Heart left ventricle (tissue), 16 donors: ENCODE data around the gene CDH23. TPM values are rescaled to one million over a fixed set of nuclear protein-coding genes. Genes with fewer than 3 reads are reported as not detected.

ENCODE experiments used
- ATAC-seq, 4 donors: fragments of 200-7000 bp; cut with Tn5 transposase; one replicate each; pipeline ENCODE4 v1.9.1; 2020 to 2022; ENCODE audit warnings: moderate library complexity in 4 of 4, mild to moderate bottlenecking in 3 of 4, moderate number of reproducible peaks in 1 of 4
- DNase-seq, 5 donors: peaks; one replicate each; pipeline ENCODE4 v3.0.0-alpha.2; 2020
- H3K27ac ChIP-seq, 12 donors: fragments of 200-600 bp; sonication (generic) in 4 of 12; one replicate each; pipeline versions ENCODE4 v1.5.0 to v1.8.0; 2016 to 2022; ENCODE audit warnings: mild to moderate bottlenecking in 2 of 12
- H3K27me3 ChIP-seq, 9 donors: fragments of 200-600 bp; sonication (generic) in 2 of 9; one replicate each; pipeline versions ENCODE4 v1.5.1 to v1.8.0; 2016 to 2022; ENCODE audit warnings: mild to moderate bottlenecking in 3 of 9
- H3K36me3 ChIP-seq, 9 donors: fragments of 200-600 bp; sonication (generic) in 2 of 9; one replicate each; pipeline versions ENCODE4 v1.5.0 to v1.8.0; 2018 to 2022; ENCODE audit warnings: mild to moderate bottlenecking in 2 of 9
- H3K4me1 ChIP-seq, 12 donors: fragments of 200-600 bp; sonication (generic) in 4 of 12; one replicate each; pipeline versions ENCODE4 v1.5.0 to v1.8.0; 2016 to 2022; ENCODE audit warnings: mild to moderate bottlenecking in 3 of 12
- H3K4me3 ChIP-seq, 12 donors: fragments of 200-600 bp; sonication (generic) in 4 of 12; one replicate each; pipeline versions ENCODE4 v1.5.0 to v1.8.0; 2017 to 2022; ENCODE audit warnings: mild to moderate bottlenecking in 9 of 12, moderate library complexity in 4 of 12
- H3K9me3 ChIP-seq, 12 donors: fragments of 200-600 bp; sonication (generic) in 4 of 12; one replicate each; pipeline versions ENCODE4 v1.5.0 to v1.8.0; 2016 to 2022; ENCODE audit warnings: mild to moderate bottlenecking in 1 of 12
- CTCF ChIP-seq, 12 donors: fragments of 200-600 bp; sonication (generic) in 4 of 12; IDR thresholded peaks; one replicate each; pipeline versions ENCODE4 v1.5.0 to v1.8.0; 2018 to 2022; ENCODE audit warnings: antibody characterized with exemption in 12 of 12, mild to moderate bottlenecking in 5 of 12
- POLR2A ChIP-seq, 2 donors: fragments of 450-650 bp; IDR thresholded peaks; one replicate each; pipeline ENCODE4 v1.6.1; 2017; ENCODE audit warnings: antibody characterized with exemption in 2 of 2, mild to moderate bottlenecking in 2 of 2, moderate library complexity in 2 of 2
- WGBS, 4 donors: extraction: QIAGEN DNeasy Blood & Tissue Kit in 2 of 4; methylation state at CpG; one replicate each; pipeline versions ENCODE4 v1.1.5 to v1.1.7; 2013 to 2018; 5-methylcytosine and 5-hydroxymethylcytosine counted together
- intact Hi-C, 10 donors: fragments of 100-400 bp; cut with DNase I; formaldehyde crosslinking; loops; one replicate each; pipeline versions ENCODE4 v1.11.1 to v1.14.2; 2022
- polyA plus RNA-seq, 2 donors: library from polyadenylated mRNA; stranded (reverse); fragments of 200-250 nt; gene quantifications; one replicate each; pipeline ENCODE4 v1.2.3, GENCODE V29; 2013
- total RNA-seq, 9 donors: library from RNA; depleted of rRNA in 2 of 9; stranded (reverse); fragments of >200 nt in 2 of 9; fragmentation: NEBNext Ultra II Directional in 3 of 9; extraction: Animal tissue kit (Norgen Biotek cat#: 25700) in 3 of 9; gene quantifications; one replicate each; pipeline versions ENCODE4 v1.1.0 to v1.2.4, GENCODE V29; 2016 to 2023
- donor health status: ischemic (EF 13 %, LVEDD 7.1; RV severe dilation, severe dysfunction).
- donor health status: healthy with polysubstance abuse.
- donor health status: DM: no; HTN: yes; CAD: no.
- donor health status: DM: no; HTN: no; CAD: no.
- donor health status: ischemic (EF 25% LVEDD 6.9; RV normal size, moderate dysfunction).
- donor health status: ischemic (EF 25% LVEDD 5.7; RV mildly dilated, moderate dysfunction).
- donor health status: healthy.
- donor health status: DM: yes; HTN: yes; CAD: no.
- donor health status: ischemic (EF 35%, LVEDD 5.7; RV mildly dilated, moderate dysfunction).
- donor health status: nonischemic (EF 11% LVEDD 7.7; RV severe dilation, severe dysfunction).
- donor health status: DM: yes; HTN: yes; CAD: no.
- donor health status: PGD.
- donor health status: ischemic (EF 29% LVEDD 5.4; RV normal size, mild dysfunction).
- donor health status: nonischemic (EF 23%, LVEDD 6.1; RV moderate dilation, normal function).

Gene CDH23
- total and polyA plus RNA-seq, 11 donors = 1.2 to 8.6 (median 3.9) TPM

DNA sequence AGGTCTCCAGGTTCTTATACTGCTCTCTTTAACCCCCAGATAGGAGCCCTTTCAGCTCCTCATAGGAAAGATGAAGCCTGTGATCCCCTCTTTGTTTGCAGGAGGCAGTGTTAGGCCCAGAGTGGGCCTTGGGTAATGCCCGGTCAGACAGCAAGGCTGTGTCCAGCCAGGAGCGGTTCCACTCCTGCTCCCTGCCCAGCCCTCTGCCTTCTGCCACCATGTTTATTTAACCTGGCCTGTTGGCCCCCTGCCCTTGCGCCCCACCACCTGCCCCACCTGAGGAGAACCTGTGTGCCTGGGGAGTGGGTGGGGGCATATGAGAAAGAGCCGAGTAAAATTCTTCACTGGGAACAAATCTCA is 24.3 kb downstream of the CDH23 start:
- Histone ChIP-seq H3K9me3 (peaks cover 0 to 5% (median 0%) of the 10 kb centered on the region in 12 donors), H3K4me3 (no peak overlapping the region), H3K36me3 (no peaks in the 10 kb centered on the region), H3K4me1 (peaks cover 0 to 6% (median 0%) of the 10 kb centered on the region in 12 donors), H3K27ac (no peak overlapping the region), H3K27me3 (no peaks in the 10 kb centered on the region)
- DNase-seq (peak in 1 of 5 donors; percentile 8), ATAC-seq (no peak)
- WGBS, 4 donors = 90 to 95% (median 93%) methylated on average over 4 of the region's 4 CpGs
- intact Hi-C loops = no loop called here
- TF ChIP-seq CTCF (IDR thresholded peaks at IDR 0.05) (no peak), POLR2A (IDR thresholded peaks at IDR 0.05) (no peak)

DNA sequence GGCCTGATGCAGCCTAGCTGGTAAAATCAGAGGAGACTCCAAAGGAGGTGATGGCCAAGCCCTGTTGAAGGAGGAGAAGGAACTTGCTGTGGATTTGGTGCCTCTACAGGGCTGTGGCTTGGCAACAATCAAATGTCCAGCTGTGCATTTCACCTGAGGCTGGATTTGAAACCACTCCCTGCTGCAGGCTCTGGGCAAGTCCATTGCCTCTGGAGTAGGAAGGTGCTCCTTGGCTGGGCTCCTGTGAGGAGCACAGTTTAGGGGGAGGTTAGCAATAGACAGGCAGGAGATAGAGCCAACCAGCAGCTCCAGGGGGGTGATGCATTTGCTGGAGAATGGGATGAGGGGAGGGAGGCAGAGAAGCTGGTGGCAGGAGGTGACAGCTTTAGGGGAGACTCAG is 26.5 kb downstream of the CDH23 start:
- no peaks in the 10 kb centered on the region for H3K9me3 ChIP-seq
- H3K4me3 ChIP-seq = no peak overlapping the region
- TF ChIP-seq POLR2A (IDR thresholded peaks at IDR 0.05) (no peak), CTCF (IDR thresholded peaks at IDR 0.05) (no peak)
- ATAC-seq (no peak), DNase-seq (peak in 1 of 5 donors; percentile 4)
- H3K36me3 ChIP-seq = no peaks in the 10 kb centered on the region
- intact Hi-C loops = no loop called here
- peaks cover 0 to 6% (median 0%) of the 10 kb centered on the region in 12 donors for H3K4me1 ChIP-seq
- no peaks in the 10 kb centered on the region for H3K27me3 ChIP-seq
- no peak overlapping the region for H3K27ac ChIP-seq

GRCh38 chr10:71423901-71424300 is 27.2 kb downstream of the CDH23 start:
- ATAC-seq = no peak
- DNase-seq = peak in 1 of 5 donors; percentile 1
- H3K9me3 ChIP-seq = no peaks in the 10 kb centered on the region
- H3K4me3 ChIP-seq = no peak overlapping the region
- H3K27me3 ChIP-seq = no peaks in the 10 kb centered on the region
- 90 to 95% (median 93%) methylated on average over 12 of the region's 12 CpGs for WGBS, 4 donors
- intact Hi-C loops = no loop called here
- H3K4me1 ChIP-seq = peaks cover 0 to 6% (median 0%) of the 10 kb centered on the region in 12 donors
- no peak for TF ChIP-seq CTCF (IDR thresholded peaks at IDR 0.05)
- TF ChIP-seq POLR2A (IDR thresholded peaks at IDR 0.05) = no peak
- no peaks in the 10 kb centered on the region for H3K36me3 ChIP-seq
- no peak overlapping the region for H3K27ac ChIP-seq

DNA sequence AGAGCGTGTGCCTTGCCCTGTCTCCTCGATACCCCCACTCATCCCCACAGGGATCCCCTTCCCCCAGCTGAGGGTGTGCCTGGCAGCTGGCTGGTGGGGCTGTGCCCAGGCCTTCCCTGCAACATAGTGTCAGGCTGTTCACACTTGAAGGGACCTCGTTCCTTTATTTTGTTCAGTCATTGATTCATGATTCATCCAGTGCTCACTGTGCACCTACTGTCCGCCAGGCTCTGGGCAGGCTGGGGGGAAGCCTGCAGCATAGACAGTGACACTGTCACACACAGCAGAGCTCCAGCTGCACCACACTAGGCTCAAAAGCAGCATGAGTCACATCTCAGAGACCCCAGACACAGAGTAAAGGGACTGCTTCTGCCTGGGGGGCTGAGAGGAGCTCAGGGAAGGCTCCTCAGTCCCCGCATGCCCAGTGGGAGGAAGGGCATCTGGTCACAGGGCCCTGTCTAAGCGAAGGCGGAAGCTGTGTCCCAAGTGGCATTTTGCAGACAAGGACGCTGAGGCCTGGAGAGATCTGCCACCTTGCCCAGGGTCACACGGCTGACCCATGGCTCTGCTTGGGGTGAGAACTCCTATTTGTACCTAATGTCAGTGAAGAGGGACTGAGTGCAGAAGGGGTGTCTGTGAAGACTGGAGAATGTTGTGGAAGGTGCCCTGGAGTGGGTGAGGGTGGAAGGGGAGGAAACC is 27.9 kb downstream of the CDH23 start:
- no peaks in the 10 kb centered on the region for H3K9me3 ChIP-seq
- no peak overlapping the region for H3K27ac ChIP-seq
- DNase-seq = peak in 1 of 5 donors; percentile 13
- no peak for ATAC-seq
- H3K4me1 ChIP-seq = peaks cover 0 to 6% (median 0%) of the 10 kb centered on the region in 12 donors
- H3K36me3 ChIP-seq = no peaks in the 10 kb centered on the region
- no peaks in the 10 kb centered on the region for H3K27me3 ChIP-seq
- no peak overlapping the region for H3K4me3 ChIP-seq
- TF ChIP-seq CTCF (IDR thresholded peaks at IDR 0.05) (no peak), POLR2A (IDR thresholded peaks at IDR 0.05) (no peak)
- intact Hi-C loops = no loop called here
- 75 to 87% (median 79%) methylated on average over 9 of the region's 9 CpGs for WGBS, 4 donors
